OCI-LY7 (cell line): ENCODE data around the gene TUSC2.

Source experiments
- EZH2phosphoT487 ChIP-seq: fragments of 200-600 bp; sonication (generic); IDR thresholded peaks from 2 replicates; pipeline ENCODE4 v1.6.1; 2018; ENCODE audit warnings: low read depth, borderline replicate concordance, mild to moderate bottlenecking, mixed run types, antibody characterized with exemption, low read length, moderate library complexity, mixed read lengths
- TF ChIP-seq, protein P1 (sequence below): fragments of 200-600 bp; sonication (generic); conservative IDR thresholded peaks from 2 replicates; pipeline ENCODE4 v1.5.1; 2014; ENCODE audit warnings: mild to moderate bottlenecking, antibody characterized with exemption, low read length, moderate library complexity, mixed read lengths

DNA sequence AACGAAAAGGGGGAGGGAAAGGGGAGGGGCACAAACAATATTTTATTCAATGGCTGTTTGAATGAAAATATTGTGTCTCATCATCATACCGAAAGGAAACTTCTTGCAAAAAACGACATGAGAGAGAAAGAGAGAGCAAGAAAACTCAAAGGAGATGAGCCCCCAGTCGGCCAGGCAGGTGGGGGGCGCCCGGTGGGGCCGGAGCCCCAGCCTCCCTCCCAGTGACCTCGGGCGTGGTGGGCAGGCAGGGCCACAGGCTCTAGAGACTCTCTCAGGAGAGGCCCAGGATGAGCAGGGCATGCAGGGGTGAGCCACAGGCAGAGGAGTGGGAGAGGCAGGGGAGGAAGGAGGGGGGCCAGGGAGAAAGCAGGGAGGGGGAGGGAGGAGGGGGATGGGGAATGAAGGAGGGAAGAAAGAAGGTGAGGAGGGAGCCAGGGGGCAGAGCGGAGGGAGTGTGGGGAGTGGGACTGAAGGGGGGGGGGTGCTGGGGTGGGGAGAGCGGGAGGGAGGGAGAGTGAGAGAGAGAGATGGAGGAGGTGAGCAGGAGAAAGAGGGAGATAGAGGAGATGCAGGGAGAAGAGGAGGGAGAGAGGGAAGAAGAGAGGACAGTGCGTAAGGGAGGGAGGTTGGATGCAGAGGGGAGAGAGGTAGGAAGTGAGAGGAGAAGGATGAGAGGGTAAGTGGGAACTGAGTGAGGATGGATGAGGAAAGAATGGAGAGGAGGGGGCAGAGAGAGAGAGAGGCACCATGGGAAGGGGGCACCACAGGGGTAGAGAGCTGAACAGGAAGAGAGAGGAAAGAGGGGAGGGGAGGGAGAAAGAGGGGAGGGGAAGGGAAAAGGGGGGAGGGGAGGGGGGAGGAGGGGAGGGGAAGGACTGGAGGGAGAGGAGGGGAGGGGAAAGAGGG is 45.4 kb upstream of the TUSC2 start:
- TF ChIP-seq, protein P1, sequence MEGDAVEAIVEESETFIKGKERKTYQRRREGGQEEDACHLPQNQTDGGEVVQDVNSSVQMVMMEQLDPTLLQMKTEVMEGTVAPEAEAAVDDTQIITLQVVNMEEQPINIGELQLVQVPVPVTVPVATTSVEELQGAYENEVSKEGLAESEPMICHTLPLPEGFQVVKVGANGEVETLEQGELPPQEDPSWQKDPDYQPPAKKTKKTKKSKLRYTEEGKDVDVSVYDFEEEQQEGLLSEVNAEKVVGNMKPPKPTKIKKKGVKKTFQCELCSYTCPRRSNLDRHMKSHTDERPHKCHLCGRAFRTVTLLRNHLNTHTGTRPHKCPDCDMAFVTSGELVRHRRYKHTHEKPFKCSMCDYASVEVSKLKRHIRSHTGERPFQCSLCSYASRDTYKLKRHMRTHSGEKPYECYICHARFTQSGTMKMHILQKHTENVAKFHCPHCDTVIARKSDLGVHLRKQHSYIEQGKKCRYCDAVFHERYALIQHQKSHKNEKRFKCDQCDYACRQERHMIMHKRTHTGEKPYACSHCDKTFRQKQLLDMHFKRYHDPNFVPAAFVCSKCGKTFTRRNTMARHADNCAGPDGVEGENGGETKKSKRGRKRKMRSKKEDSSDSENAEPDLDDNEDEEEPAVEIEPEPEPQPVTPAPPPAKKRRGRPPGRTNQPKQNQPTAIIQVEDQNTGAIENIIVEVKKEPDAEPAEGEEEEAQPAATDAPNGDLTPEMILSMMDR = no peak
- TF ChIP-seq EZH2phosphoT487 = no peak
